MM.1S (cell line): Measurements from ENCODE around the gene MYO5C.

Experiments used
- DNase-seq: peaks from one replicate; pipeline ENCODE4 v3.0.0-alpha.2; 2015
- H2AFZ ChIP-seq: fragments of 300-600 bp; sonication (generic); 2 replicates; pipeline ENCODE4 v1.6.0; 2016; ENCODE audit warnings: antibody characterized with exemption, low read length
- H3F3A ChIP-seq: fragments of 300-600 bp; sonication (generic); 2 replicates; pipeline ENCODE4 v1.6.1; 2016; ENCODE audit warnings: mild to moderate bottlenecking, antibody characterized with exemption, low read length, moderate library complexity, mixed read lengths; ENCODE audit not compliant: insufficient read depth
- H3K27ac ChIP-seq: fragments of 300-600 bp; sonication (generic); 2 replicates; pipeline ENCODE4 v1.5.1; 2016; ENCODE audit warnings: mild to moderate bottlenecking, low read length
- H3K27me3 ChIP-seq: fragments of 300-600 bp; sonication (generic); replicated peaks from 2 replicates; pipeline ENCODE4 v1.6.0; 2016; ENCODE audit warnings: low read length; ENCODE audit not compliant: insufficient read depth
- H3K36me3 ChIP-seq: fragments of 300-600 bp; sonication (generic); replicated peaks from 2 replicates; pipeline ENCODE4 v1.6.1; 2016; ENCODE audit warnings: mild to moderate bottlenecking, low read length, mixed read lengths; ENCODE audit not compliant: insufficient read depth
- H3K4me1 ChIP-seq: fragments of 300-600 bp; sonication (generic); 2 replicates; pipeline ENCODE4 v1.6.1; 2016; ENCODE audit warnings: low read length, mixed read lengths
- H3K4me2 ChIP-seq: fragments of 300-600 bp; sonication (generic); 2 replicates; pipeline ENCODE4 v1.6.0; 2016; ENCODE audit warnings: low read depth, low read length
- H3K4me3 ChIP-seq: fragments of 300-600 bp; sonication (generic); 2 replicates; pipeline ENCODE4 v1.5.1; 2016; ENCODE audit warnings: low read length, mixed read lengths
- H3K79me2 ChIP-seq: fragments of 300-600 bp; sonication (generic); 2 replicates; pipeline ENCODE4 v1.6.1; 2016; ENCODE audit warnings: mixed run types, low read length, mixed read lengths
- H3K9ac ChIP-seq: fragments of 300-600 bp; sonication (generic); 2 replicates; pipeline ENCODE4 v1.6.1; 2016; ENCODE audit warnings: low read length, mixed read lengths
- H3K9me2 ChIP-seq: fragments of 300-600 bp; sonication (generic); replicated peaks from 2 replicates; pipeline ENCODE4 v1.6.1; 2016; ENCODE audit warnings: mild to moderate bottlenecking, low read length, mixed read lengths; ENCODE audit not compliant: insufficient read depth
- H3K9me3 ChIP-seq: fragments of 300-600 bp; sonication (generic); replicated peaks from 2 replicates; pipeline ENCODE4 v1.6.1; 2016; ENCODE audit warnings: mild to moderate bottlenecking, low read length, mixed read lengths; ENCODE audit not compliant: insufficient read depth
- H4K20me1 ChIP-seq: fragments of 300-600 bp; sonication (generic); 2 replicates; pipeline ENCODE4 v1.6.1; 2016; ENCODE audit warnings: mild to moderate bottlenecking, low read length, moderate library complexity, mixed read lengths; ENCODE audit not compliant: insufficient read depth
- CTCF ChIP-seq: fragments of 300-600 bp; sonication (generic); IDR thresholded peaks from 2 replicates; pipeline ENCODE4 v1.5.1; 2016; ENCODE audit warnings: antibody characterized with exemption, low read length, mixed read lengths
- EZH2 ChIP-seq: fragments of 300-600 bp; sonication (generic); optimal IDR thresholded peaks from 2 replicates; pipeline ENCODE3; 2017; ENCODE audit warnings: low read depth, mild to moderate bottlenecking, antibody characterized with exemption, low read length, mixed read lengths
- EZH2phosphoT487 ChIP-seq: fragments of 300-600 bp; sonication (generic); IDR thresholded peaks from 2 replicates; pipeline ENCODE4 v1.6.1; 2018; ENCODE audit warnings: antibody characterized with exemption, low read length

The MYO5C gene

DNA sequence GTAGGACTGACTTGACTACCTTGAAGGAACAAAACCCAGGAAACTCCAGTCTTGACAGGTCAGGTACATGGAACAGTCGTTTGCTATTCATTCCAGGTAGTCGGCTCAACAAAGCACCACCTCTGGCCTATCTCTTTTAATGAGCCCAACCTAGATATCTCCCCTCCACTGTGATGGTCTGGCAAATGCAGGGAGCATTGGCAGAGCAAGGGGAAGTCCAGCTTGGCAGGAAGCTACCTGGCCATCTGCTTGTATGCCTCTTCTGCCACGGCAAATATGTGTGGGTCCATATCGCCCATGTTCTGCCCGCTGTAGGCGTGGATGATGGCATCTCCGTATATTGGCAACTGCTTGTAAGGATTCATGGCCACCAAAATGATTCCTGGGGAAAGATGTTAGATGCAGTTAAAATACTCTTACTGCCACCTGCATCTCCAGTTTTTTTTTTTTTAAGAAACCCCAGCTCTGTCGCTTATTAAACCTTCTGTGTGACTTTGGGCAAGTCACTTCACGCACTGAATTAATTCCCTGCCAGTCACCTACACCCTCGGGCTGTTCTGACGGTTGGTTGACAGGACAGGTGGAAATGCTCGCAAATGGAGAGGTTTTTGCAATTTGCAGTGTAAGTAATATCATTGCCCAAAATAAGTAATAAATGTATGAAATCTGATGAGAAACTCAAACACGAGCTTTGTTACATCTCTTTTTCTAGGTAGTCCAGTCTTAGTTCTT is 16.8 kb downstream of the MYO5C start:
- H3K79me2 ChIP-seq: 0 out of 2 replicates have a peak, but pooled peaks cover 2% of the 10 kb centered on the region
- H3K27ac ChIP-seq: no peak overlapping the region
- H3K36me3 ChIP-seq: no peaks in the 10 kb centered on the region
- no peaks in the 10 kb centered on the region for H3K27me3 ChIP-seq
- no peaks in the 10 kb centered on the region for H4K20me1 ChIP-seq
- TF ChIP-seq CTCF: no peak
- TF ChIP-seq EZH2phosphoT487: no peak
- no peak for TF ChIP-seq EZH2
- no peak overlapping the region for H3K9ac ChIP-seq
- no peak overlapping the region for H3K4me2 ChIP-seq
- H3K4me1 ChIP-seq: no peaks in the 10 kb centered on the region
- H3K9me3 ChIP-seq: no peaks in the 10 kb centered on the region
- no peaks in the 10 kb centered on the region for H3F3A ChIP-seq
- H2AFZ ChIP-seq: no peak overlapping the region
- no peak for DNase-seq
- H3K4me3 ChIP-seq: no peak overlapping the region
- H3K9me2 ChIP-seq: no peaks in the 10 kb centered on the region

DNA sequence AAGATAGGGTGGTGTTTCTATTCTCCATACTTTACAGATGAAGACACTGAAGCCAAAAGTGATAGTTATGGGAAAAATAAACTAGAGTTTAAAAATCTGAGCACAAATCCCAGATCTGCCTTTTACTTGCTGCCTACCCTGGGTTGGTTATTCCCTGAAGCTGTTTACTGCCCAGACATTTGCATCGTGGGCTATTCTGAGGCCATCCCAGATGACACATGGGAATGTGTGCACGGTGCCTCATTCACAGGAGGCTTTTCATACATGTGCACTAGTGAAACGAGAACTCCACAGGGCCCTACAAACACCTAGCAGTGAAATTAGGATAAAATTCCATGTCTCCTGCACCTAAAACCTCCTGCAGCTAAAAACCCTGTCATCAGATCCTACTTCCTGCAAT is 17.5 kb downstream of the MYO5C start:
- Histone ChIP-seq H3K27ac (no peak overlapping the region), H3F3A (no peaks in the 10 kb centered on the region), H3K4me3 (no peak overlapping the region), H3K4me1 (no peaks in the 10 kb centered on the region), H3K9ac (no peak overlapping the region), H3K9me2 (no peaks in the 10 kb centered on the region), H3K27me3 (no peaks in the 10 kb centered on the region), H4K20me1 (no peaks in the 10 kb centered on the region), H3K79me2 (0 out of 2 replicates have a peak, but pooled peaks cover under 1% of the 10 kb centered on the region), H3K36me3 (no peaks in the 10 kb centered on the region), H3K9me3 (no peaks in the 10 kb centered on the region), H2AFZ (no peak overlapping the region), H3K4me2 (no peak overlapping the region)
- no peak for DNase-seq
- TF ChIP-seq EZH2 (no peak), CTCF (no peak), EZH2phosphoT487 (no peak)

DNA sequence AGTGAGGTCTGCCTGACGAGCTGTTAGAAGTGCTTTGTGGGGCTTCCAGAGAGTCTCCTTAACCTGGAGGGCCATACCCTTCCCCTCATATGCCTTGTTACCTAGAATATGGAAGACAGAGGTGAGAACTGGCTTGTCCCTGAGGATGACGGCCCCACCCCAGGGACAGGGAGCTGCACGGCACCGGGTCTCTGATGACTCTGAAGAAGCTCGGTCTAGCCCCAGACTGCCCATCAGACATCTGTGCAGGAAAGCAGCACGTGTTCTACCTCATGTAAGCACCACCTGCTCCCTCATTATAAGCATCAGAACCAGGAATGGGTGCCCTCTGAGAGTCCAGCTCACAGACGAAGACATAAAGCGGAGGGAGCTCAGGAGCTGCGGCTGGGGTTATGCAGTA is 18.0 kb downstream of the MYO5C start:
- Histone ChIP-seq H3F3A (no peaks in the 10 kb centered on the region), H2AFZ (no peak overlapping the region), H3K9ac (no peak overlapping the region), H3K9me3 (no peaks in the 10 kb centered on the region), H3K4me1 (no peaks in the 10 kb centered on the region), H3K4me3 (no peak overlapping the region), H3K36me3 (no peaks in the 10 kb centered on the region), H3K79me2 (no peaks in the 10 kb centered on the region), H3K27me3 (no peaks in the 10 kb centered on the region), H3K4me2 (no peak overlapping the region), H3K9me2 (no peaks in the 10 kb centered on the region), H4K20me1 (no peaks in the 10 kb centered on the region), H3K27ac (no peak overlapping the region)
- DNase-seq: no peak
- TF ChIP-seq CTCF: no peak
- no peak for TF ChIP-seq EZH2
- TF ChIP-seq EZH2phosphoT487: no peak
